Measurements from ENCODE around the gene KCTD11. TPM values are rescaled to one million over a fixed set of nuclear protein-coding genes. Genes with fewer than 3 reads are reported as not detected.
A peak's percentile ranks its signal among the peaks of the same experiment; 100 is the strongest.

Gene KCTD11
- total RNA-seq, 1 experiment from 2014 or later: 5.1 TPM

- Histone ChIP-seq H3K4me1 (peaks cover 4% of the 10 kb centered on the region; the same call in 1 of the 2 replicates), H3K4me3 (ENCODE audit: low read depth, low read length) (peak overlapping the region; percentile 82), H3K36me3 (ENCODE audit: control insufficient read depth, insufficient read depth, low read length) (peaks cover 3% of the 10 kb centered on the region), H3K27me3 (replicated peaks; ENCODE audit: control insufficient read depth, insufficient read depth, low read length) (no peaks in the 10 kb centered on the region), H3K9me3 (no peaks in the 10 kb centered on the region)
- H3K27me3 Mint-ChIP-seq (ENCODE audit: insufficient read depth, unreplicated experiment): no peaks in the 10 kb centered on the region
- H3K36me3 Mint-ChIP-seq (ENCODE audit: insufficient read depth, unreplicated experiment): peaks cover 42% of the 10 kb centered on the region
- no peak for TF ChIP-seq CTCF (IDR thresholded peaks at IDR 0.05; ENCODE audit: insufficient read depth in 1 of 2, low read depth in 1 of 2, low read length in 1 of 2, severe bottlenecking in 1 of 2, unreplicated experiment in 1 of 2)
- no TSS peak for BruUV-seq (replicated peaks)
- peak overlapping the region; percentile 82 for H3K4me3 Mint-ChIP-seq (ENCODE audit: unreplicated experiment)
- ChIA-PET POLR2A (interaction anchor here (0.9 kb wide), 1 partner anchor 14 kb away, joined by 3 read pairs; no protein-coding TSS in a partner anchor), CTCF (no interaction called here)
- H3K27ac Mint-ChIP-seq (ENCODE audit: unreplicated experiment): peak overlapping the region; percentile 81
- peaks cover 13% of the 10 kb centered on the region for H3K4me1 Mint-ChIP-seq (ENCODE audit: low read depth, unreplicated experiment)
- intact Hi-C loops (cut with micrococcal nuclease; ENCODE audit: unreplicated experiment): loop anchor here (2.0 kb wide), 1 partner anchor 13 kb away; the partner anchor contains the start of gene NEURL4
- no peak for DNase-seq
- no peaks in the 10 kb centered on the region for H3K9me3 Mint-ChIP-seq (ENCODE audit: unreplicated experiment)
Observed at GRCh38 chr17:7315570-7316235, 36.3 kb upstream of the KCTD11 start.

- CTCF ChIA-PET: no interaction called here
- Mint-ChIP-seq H3K36me3 (ENCODE audit: insufficient read depth, unreplicated experiment) (peaks cover 27% of the 10 kb centered on the region), H3K4me1 (ENCODE audit: low read depth, unreplicated experiment) (peaks cover 13% of the 10 kb centered on the region), H3K4me3 (ENCODE audit: unreplicated experiment) (no peak overlapping the region), H3K9me3 (ENCODE audit: unreplicated experiment) (no peaks in the 10 kb centered on the region), H3K27ac (ENCODE audit: unreplicated experiment) (no peak overlapping the region), H3K27me3 (ENCODE audit: insufficient read depth, unreplicated experiment) (no peaks in the 10 kb centered on the region)
- Histone ChIP-seq H3K4me3 (ENCODE audit: low read depth, low read length) (no peak overlapping the region), H3K9me3 (no peaks in the 10 kb centered on the region), H3K4me1 (peaks cover 4% of the 10 kb centered on the region; the same call in 1 of the 2 replicates), H3K27me3 (replicated peaks; ENCODE audit: control insufficient read depth, insufficient read depth, low read length) (no peaks in the 10 kb centered on the region), H3K36me3 (ENCODE audit: control insufficient read depth, insufficient read depth, low read length) (no peaks in the 10 kb centered on the region; the same call in 1 of the 2 replicates)
- intact Hi-C loops (cut with micrococcal nuclease; ENCODE audit: unreplicated experiment): no loop called here
- TF ChIP-seq CTCF (IDR thresholded peaks at IDR 0.05; ENCODE audit: insufficient read depth in 1 of 2, low read depth in 1 of 2, low read length in 1 of 2, severe bottlenecking in 1 of 2, unreplicated experiment in 1 of 2): no peak
- BruUV-seq (replicated peaks): no TSS peak
- POLR2A ChIA-PET: no interaction called here
- no peak for DNase-seq
Observed at GRCh38 chr17:7317161-7317803, 34.7 kb upstream of the KCTD11 start.

GRCh38 chr17:7318121-7318860, 33.7 kb upstream of the KCTD11 start:
- no peak overlapping the region for H3K27ac Mint-ChIP-seq (ENCODE audit: unreplicated experiment)
- POLR2A ChIA-PET: no interaction called here
- peaks cover 4% of the 10 kb centered on the region; the same call in 1 of the 2 replicates for H3K4me1 ChIP-seq

More at GRCh38 chr17:7318121-7318860, 33.7 kb upstream of the KCTD11 start:
- Histone ChIP-seq H3K36me3 (ENCODE audit: control insufficient read depth, insufficient read depth, low read length) (no peaks in the 10 kb centered on the region), H3K27me3 (replicated peaks; ENCODE audit: control insufficient read depth, insufficient read depth, low read length) (no peaks in the 10 kb centered on the region), H3K4me3 (ENCODE audit: low read depth, low read length) (no peak overlapping the region), H3K9me3 (no peaks in the 10 kb centered on the region)
- Mint-ChIP-seq H3K4me3 (ENCODE audit: unreplicated experiment) (no peak overlapping the region), H3K9me3 (ENCODE audit: unreplicated experiment) (no peaks in the 10 kb centered on the region), H3K27me3 (ENCODE audit: insufficient read depth, unreplicated experiment) (no peaks in the 10 kb centered on the region), H3K36me3 (ENCODE audit: insufficient read depth, unreplicated experiment) (peaks cover 16% of the 10 kb centered on the region), H3K4me1 (ENCODE audit: low read depth, unreplicated experiment) (peaks cover 13% of the 10 kb centered on the region)
- intact Hi-C loops (cut with micrococcal nuclease; ENCODE audit: unreplicated experiment): no loop called here
- DNase-seq: no peak
- BruUV-seq (replicated peaks): no TSS peak
- CTCF ChIA-PET: no interaction called here
- TF ChIP-seq CTCF (IDR thresholded peaks at IDR 0.05; ENCODE audit: insufficient read depth in 1 of 2, low read depth in 1 of 2, low read length in 1 of 2, severe bottlenecking in 1 of 2, unreplicated experiment in 1 of 2): no peak

All from Caco-2 (cell line).